ENCODE data around the gene TRIB2.

TRIB2 gene

DNA sequence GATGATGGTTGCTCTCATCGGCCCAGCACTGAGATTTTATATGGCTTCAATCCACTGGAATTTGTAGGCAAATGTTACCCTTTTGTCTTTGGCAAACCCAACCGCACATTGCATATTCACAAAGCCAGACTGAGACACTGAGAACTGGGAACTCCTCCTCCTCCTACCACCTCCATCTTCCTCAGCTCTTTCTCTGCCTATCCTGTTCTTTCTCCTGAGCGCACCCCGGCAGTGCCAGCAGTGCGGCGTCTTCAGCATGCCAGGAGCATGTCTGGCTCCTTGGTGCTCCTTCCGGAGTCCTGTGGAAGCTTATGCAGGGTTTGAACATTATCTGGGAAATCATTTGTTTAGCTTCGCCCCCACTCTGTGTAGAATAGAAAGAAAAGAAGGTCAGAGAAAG, 50.8 kb downstream of the TRIB2 start:
- TF ChIP-seq, protein P1, sequence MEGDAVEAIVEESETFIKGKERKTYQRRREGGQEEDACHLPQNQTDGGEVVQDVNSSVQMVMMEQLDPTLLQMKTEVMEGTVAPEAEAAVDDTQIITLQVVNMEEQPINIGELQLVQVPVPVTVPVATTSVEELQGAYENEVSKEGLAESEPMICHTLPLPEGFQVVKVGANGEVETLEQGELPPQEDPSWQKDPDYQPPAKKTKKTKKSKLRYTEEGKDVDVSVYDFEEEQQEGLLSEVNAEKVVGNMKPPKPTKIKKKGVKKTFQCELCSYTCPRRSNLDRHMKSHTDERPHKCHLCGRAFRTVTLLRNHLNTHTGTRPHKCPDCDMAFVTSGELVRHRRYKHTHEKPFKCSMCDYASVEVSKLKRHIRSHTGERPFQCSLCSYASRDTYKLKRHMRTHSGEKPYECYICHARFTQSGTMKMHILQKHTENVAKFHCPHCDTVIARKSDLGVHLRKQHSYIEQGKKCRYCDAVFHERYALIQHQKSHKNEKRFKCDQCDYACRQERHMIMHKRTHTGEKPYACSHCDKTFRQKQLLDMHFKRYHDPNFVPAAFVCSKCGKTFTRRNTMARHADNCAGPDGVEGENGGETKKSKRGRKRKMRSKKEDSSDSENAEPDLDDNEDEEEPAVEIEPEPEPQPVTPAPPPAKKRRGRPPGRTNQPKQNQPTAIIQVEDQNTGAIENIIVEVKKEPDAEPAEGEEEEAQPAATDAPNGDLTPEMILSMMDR (IDR thresholded peaks at IDR 0.05; ENCODE audit: control extremely low read depth, extremely low read depth, low read depth, missing control alignments): no peak
- no peak for DNase-seq (ENCODE audit: extremely low spot score)
- POLR2A ChIA-PET: no interaction called here
- CTCF ChIA-PET: interaction anchor here (1.8 kb wide), 1 partner anchor 9 kb away, joined by 6 read pairs; no protein-coding TSS in a partner anchor

DNA sequence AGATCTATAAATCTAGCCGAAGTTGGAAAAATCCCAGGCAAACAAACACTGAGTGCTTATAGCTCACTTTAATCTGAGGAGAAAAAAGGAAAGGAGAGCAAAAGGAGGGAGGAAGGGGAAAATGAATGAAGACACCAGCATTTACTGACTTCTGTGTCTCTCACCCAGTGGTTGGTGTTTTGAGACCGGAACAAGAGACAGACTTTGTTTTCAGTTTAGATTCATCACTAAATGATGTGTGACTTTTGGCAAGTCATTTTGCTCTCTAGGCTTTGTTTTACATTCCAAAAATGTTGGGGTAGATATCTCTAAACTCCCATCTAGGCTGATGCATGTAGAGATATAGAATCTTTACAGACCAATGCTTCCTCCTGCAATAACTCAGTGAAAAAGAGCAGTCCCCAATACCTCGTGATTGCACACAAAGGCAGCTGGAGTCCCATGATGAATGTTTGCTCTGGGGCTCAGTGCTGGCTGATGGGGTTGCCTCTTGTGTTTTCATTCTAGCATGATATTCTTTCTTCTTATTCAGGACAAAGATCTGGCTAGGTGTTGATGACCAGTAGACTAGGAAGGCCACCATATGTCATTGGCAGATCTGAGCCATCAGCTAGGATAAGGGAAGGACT, 51.4 kb downstream of the TRIB2 start:
- TF ChIP-seq, protein P1 (IDR thresholded peaks at IDR 0.05; ENCODE audit: control extremely low read depth, extremely low read depth, low read depth, missing control alignments): no peak
- DNase-seq (ENCODE audit: extremely low spot score): no peak
- POLR2A ChIA-PET: no interaction called here
- CTCF ChIA-PET: interaction anchor here (1.8 kb wide), 1 partner anchor 9 kb away, joined by 6 read pairs; no protein-coding TSS in a partner anchor

DNA sequence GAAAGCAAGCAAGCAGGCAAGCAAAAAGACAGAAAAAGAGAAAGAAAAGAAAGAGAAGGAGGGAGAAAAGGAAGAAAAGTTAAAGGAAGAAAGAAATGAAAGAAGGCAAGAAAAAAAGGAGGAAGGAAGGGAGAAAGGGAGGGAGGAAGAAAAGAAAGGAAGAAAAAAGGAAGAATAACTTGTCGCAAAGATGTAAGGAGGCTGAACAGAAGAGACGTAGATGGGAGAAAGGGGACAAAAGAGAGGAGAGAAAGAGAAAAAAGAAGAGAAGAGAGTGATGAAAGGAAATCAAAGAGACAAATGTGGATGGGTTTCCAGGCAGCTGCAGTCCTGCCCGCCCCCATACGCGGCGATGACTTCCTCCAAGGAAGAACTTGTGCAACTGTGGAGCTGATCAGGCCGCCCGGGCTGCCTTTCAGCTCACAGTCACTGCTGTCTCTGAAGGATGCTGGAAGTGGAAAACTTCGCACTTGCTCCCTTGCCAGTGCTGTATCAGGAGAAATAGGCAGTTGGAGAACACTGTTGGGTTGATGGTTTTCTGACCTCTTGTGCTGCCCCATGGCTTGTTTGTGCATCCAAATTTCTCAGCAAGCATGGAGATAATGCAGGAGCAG, 52.9 kb downstream of the TRIB2 start:
- ChIA-PET CTCF (interaction anchor here (1.5 kb wide), 1 partner anchor 13 kb away, joined by 6 read pairs; no protein-coding TSS in a partner anchor), POLR2A (no interaction called here)
- TF ChIP-seq, protein P1 (IDR thresholded peaks at IDR 0.05; ENCODE audit: control extremely low read depth, extremely low read depth, low read depth, missing control alignments): no peak
- no peak for DNase-seq (ENCODE audit: extremely low spot score)

DNA sequence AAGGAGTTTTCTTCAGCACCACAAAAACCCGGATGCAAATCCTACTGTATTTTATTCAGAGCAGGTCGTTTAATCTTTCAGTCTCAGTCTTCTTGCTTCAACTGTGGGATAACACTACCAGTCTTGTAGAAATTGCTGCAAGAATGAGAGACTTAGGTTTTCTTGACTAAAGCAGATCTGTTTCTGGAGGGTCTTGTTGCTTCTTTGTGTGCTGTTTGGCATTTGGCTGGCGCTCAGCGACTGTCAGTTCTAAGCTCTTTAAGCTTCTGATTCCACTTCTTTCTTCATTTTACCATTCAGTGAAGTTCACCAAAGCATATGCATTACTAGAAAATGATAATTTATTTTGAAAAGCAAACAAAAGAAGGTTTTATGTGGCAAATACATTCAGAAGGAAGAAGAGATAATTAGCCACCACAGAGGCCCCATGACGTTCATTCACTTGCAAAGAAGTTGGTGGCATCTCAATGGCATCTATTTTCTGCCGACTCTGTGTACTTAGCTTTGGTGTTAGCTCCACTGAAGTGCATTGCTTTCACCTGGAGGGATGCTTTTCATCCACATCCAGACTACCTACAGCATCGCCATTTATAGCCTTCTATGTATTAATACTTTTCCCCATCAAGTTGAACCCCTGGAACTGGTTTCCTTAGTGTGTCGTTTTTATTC, 53.7 kb downstream of the TRIB2 start:
- TF ChIP-seq, protein P1 (IDR thresholded peaks at IDR 0.05; ENCODE audit: control extremely low read depth, extremely low read depth, low read depth, missing control alignments): no peak
- POLR2A ChIA-PET: no interaction called here
- CTCF ChIA-PET: interaction anchor here (1.5 kb wide), 1 partner anchor 14 kb away, joined by 6 read pairs; no protein-coding TSS in a partner anchor
- no peak for DNase-seq (ENCODE audit: extremely low spot score)

DNA sequence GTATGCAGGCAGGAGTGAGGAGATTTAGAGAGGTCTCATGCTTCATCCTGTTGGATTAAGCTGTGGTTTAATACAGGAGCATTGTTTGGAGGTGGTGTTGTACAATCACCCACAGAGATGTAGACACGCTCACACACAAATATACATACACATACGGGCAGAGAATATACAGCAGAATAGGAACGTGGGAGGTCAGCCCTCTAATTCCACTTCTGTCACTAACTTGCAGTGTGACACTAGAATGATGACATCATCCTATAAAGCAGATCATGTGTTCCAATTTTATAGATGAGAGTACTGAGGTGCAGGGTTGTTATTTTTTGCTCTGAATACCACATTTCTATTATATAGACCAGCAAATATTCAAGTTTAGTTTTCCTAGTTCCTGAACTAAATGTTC, 54.4 kb downstream of the TRIB2 start:
- POLR2A ChIA-PET: no interaction called here
- TF ChIP-seq, protein P1 (IDR thresholded peaks at IDR 0.05; ENCODE audit: control extremely low read depth, extremely low read depth, low read depth, missing control alignments): no peak
- CTCF ChIA-PET: interaction anchor here (1.5 kb wide), 1 partner anchor 15 kb away, joined by 6 read pairs; no protein-coding TSS in a partner anchor
- DNase-seq (ENCODE audit: extremely low spot score): no peak

DNA sequence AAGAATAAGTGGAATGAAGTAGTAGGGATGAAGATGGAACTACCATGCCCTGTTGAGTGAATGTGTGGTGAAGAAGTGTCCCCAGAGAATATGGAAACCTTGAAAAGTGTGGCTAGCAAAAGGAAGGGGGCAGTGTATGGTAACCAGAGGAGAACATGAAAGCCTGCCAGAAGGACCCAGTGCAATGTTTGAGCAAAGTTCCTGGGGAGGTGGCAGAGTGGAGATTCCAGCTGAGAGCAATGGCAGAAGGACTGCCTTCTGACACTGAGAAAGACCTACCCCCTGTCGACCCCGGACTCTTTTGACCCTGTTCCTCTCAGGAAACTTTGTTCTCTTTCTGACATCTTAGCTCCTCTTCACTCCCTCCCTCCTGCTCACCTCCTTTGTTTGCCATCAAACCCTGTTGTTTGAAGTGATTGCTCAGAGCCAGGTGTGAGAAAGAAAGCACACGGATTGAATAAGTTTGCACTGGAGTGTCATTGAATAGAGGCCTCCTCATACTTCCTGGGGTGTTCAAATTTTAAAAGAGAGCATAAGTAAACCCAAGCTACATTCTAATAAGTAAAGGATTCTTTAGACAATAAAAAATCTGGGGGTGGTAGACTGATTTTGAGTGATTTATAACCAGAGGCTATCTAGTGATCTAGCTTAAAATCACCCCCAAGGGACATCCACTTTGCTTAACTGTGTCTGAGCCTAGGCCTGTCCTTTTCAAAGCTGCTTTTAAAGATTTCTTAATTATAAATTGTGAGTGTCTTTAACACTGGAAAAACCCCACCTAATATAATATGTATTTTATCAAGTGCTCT, 57.1 kb downstream of the TRIB2 start:
- CTCF ChIA-PET: interaction anchor here (1.3 kb wide), 1 partner anchor 59 kb away, joined by 3 read pairs; no protein-coding TSS in a partner anchor

More for the DNA sequence above, 57.1 kb downstream of the TRIB2 start:
- TF ChIP-seq, protein P1 (IDR thresholded peaks at IDR 0.05; ENCODE audit: control extremely low read depth, extremely low read depth, low read depth, missing control alignments): no peak
- POLR2A ChIA-PET: no interaction called here
- DNase-seq (ENCODE audit: extremely low spot score): no peak
